ENCODE results near the gene PLA2G4E.

DNA sequence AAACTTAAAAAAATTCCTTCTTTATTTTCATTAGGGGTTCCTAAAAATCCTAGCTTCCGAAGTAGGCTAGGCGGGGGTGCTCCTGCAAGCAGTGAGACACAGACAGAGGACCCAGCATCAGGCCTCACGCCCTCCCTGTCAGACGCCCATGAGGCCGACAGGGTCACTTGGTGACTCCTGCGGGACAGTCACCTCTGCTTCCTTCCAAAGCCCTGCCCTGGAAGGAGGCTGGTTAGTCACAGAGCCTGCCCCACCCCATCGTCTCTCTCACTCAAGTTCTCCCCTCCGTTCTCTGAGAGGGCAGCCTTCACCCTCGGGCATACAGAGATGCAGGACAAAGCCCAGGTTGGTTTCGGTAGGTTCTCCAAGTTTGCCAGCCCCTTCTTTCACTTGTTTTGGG, 87.1 kb downstream of the PLA2G4E start:
- TF ChIP-seq, protein P1, sequence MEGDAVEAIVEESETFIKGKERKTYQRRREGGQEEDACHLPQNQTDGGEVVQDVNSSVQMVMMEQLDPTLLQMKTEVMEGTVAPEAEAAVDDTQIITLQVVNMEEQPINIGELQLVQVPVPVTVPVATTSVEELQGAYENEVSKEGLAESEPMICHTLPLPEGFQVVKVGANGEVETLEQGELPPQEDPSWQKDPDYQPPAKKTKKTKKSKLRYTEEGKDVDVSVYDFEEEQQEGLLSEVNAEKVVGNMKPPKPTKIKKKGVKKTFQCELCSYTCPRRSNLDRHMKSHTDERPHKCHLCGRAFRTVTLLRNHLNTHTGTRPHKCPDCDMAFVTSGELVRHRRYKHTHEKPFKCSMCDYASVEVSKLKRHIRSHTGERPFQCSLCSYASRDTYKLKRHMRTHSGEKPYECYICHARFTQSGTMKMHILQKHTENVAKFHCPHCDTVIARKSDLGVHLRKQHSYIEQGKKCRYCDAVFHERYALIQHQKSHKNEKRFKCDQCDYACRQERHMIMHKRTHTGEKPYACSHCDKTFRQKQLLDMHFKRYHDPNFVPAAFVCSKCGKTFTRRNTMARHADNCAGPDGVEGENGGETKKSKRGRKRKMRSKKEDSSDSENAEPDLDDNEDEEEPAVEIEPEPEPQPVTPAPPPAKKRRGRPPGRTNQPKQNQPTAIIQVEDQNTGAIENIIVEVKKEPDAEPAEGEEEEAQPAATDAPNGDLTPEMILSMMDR (IDR thresholded peaks at IDR 0.05; ENCODE audit: low read length): no peak
- no peak for TF ChIP-seq EZH2 (IDR thresholded peaks at IDR 0.05; ENCODE audit: borderline replicate concordance, low read length)
